MCF 10A (cell line): ENCODE data around the gene C10orf62. TPM values are rescaled to one million over a fixed set of nuclear protein-coding genes. Genes with fewer than 3 reads are reported as not detected.

Experiments
- BruUV-seq: library from RNA; stranded (reverse); fragments of 400-500 nt; replicated peaks from 2 replicates; lab custom pipeline; 2021; lab: Mats Ljungman, UMichigan
- CTCF ChIA-PET: fragments of 300-600 bp; sonication (Branson Sonifier 250); formaldehyde crosslinking; extraction: SDS; loops from one replicate; lab custom pipeline; 2021; ENCODE audit warnings: antibody characterized with exemption, inconsistent platforms; lab: Yijun Ruan, JAX
- POLR2A ChIA-PET: fragments of 300-600, 350-650 bp; sonication (Branson Sonifier 250); formaldehyde crosslinking; extraction: SDS; loops from one replicate; lab custom pipeline; 2020; ENCODE audit warnings: antibody characterized with exemption, inconsistent platforms; lab: Yijun Ruan, JAX
- DNase-seq: peaks from one replicate; pipeline ENCODE4 v3.0.0-alpha.2; 2018; ENCODE audit not compliant: unreplicated experiment
- H3K27ac Mint-ChIP-seq: one replicate; pipeline ENCODE4 v1.8.0; 2022; ENCODE audit warnings: mild to moderate bottlenecking, low read depth, mixed read lengths; ENCODE audit not compliant: unreplicated experiment
- H3K27me3 Mint-ChIP-seq: one replicate; pipeline ENCODE4 v1.8.0; 2022; ENCODE audit warnings: mixed read lengths; ENCODE audit not compliant: insufficient read depth, unreplicated experiment
- H3K36me3 Mint-ChIP-seq: one replicate; pipeline ENCODE4 v1.8.0; 2022; ENCODE audit warnings: mild to moderate bottlenecking, moderate library complexity, mixed read lengths; ENCODE audit not compliant: insufficient read depth, unreplicated experiment
- H3K4me1 Mint-ChIP-seq: one replicate; pipeline ENCODE4 v1.8.0; 2022; ENCODE audit warnings: mixed read lengths; ENCODE audit not compliant: insufficient read depth, unreplicated experiment
- H3K4me3 Mint-ChIP-seq: one replicate; pipeline ENCODE4 v1.8.0; 2022; ENCODE audit warnings: mild to moderate bottlenecking, moderate library complexity, mixed read lengths; ENCODE audit not compliant: unreplicated experiment
- H3K9me3 Mint-ChIP-seq: one replicate; pipeline ENCODE4 v1.8.0; 2022; ENCODE audit warnings: mixed read lengths; ENCODE audit not compliant: unreplicated experiment
- intact Hi-C: fragments of 100-400 bp; cut with micrococcal nuclease; formaldehyde crosslinking; loops from 2 replicates; pipeline ENCODE4 v1.14.1; 2022
- total RNA-seq: library from RNA; stranded (reverse); gene quantifications from 2 replicates; pipeline ENCODE4 v1.2.3, GENCODE V29; 2022
- TF ChIP-seq, protein P1 (sequence below): fragments of 200-600 bp; IDR thresholded peaks from one replicate; pipeline ENCODE4 v1.8.0; 2022; ENCODE audit warnings: antibody characterized with exemption, mild to moderate bottlenecking; ENCODE audit not compliant: unreplicated experiment

The C10orf62 gene
- total RNA-seq, 1 experiment from 2014 or later = 0.26 TPM

DNA sequence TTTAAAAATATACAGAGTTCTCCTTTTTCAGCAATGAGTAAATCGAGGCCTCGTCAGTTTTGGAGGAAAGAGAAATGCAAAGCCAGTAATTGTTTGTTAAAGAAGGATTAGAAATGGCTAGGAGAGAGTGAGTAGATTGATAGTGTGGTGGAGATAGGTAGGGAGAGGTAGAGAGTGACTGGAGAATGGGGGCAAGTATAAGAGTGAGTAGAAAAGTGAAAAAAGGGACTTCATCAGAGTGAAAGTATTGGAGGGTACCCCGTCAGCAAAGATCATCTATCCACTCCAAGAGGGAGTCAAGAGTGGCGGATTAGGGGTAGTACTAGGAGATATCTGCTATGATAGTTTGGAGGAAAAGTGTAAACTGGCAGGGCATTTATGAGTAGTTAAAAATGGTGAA lies 26.2 kb upstream of the C10orf62 start:
- intact Hi-C loops = no loop called here

GRCh38 chr10:97564776-97565175 lies 24.7 kb upstream of the C10orf62 start:
- Mint-ChIP-seq H3K36me3 (peaks cover 9% of the 10 kb centered on the region), H3K27ac (no peak overlapping the region), H3K9me3 (peaks cover 19% of the 10 kb centered on the region), H3K27me3 (no peaks in the 10 kb centered on the region), H3K4me3 (no peak overlapping the region), H3K4me1 (peaks cover 7% of the 10 kb centered on the region)
- ChIA-PET POLR2A (interaction anchor here (0.6 to 1.2 kb wide), 2 partner anchors 14 to 76 kb away, joined by 3 read pairs; no protein-coding TSS in a partner anchor), CTCF (interaction anchor here (1.1 to 2.2 kb wide), 4 partner anchors 11 to 102 kb away, joined by 3 to 13 read pairs (median 4); no protein-coding TSS in a partner anchor)
- DNase-seq = no peak
- TF ChIP-seq, protein P1, sequence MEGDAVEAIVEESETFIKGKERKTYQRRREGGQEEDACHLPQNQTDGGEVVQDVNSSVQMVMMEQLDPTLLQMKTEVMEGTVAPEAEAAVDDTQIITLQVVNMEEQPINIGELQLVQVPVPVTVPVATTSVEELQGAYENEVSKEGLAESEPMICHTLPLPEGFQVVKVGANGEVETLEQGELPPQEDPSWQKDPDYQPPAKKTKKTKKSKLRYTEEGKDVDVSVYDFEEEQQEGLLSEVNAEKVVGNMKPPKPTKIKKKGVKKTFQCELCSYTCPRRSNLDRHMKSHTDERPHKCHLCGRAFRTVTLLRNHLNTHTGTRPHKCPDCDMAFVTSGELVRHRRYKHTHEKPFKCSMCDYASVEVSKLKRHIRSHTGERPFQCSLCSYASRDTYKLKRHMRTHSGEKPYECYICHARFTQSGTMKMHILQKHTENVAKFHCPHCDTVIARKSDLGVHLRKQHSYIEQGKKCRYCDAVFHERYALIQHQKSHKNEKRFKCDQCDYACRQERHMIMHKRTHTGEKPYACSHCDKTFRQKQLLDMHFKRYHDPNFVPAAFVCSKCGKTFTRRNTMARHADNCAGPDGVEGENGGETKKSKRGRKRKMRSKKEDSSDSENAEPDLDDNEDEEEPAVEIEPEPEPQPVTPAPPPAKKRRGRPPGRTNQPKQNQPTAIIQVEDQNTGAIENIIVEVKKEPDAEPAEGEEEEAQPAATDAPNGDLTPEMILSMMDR = no peak
- no TSS peak for BruUV-seq
- intact Hi-C loops = no loop called here

More for the DNA sequence above, 26.2 kb upstream of the C10orf62 start:
- H3K9me3 Mint-ChIP-seq = peaks cover 19% of the 10 kb centered on the region
- no peaks in the 10 kb centered on the region for H3K27me3 Mint-ChIP-seq
- H3K4me3 Mint-ChIP-seq = no peak overlapping the region
- H3K27ac Mint-ChIP-seq = no peak overlapping the region
- CTCF ChIA-PET = interaction anchor here (1.6 kb wide), 1 partner anchor 49 kb away, joined by 3 read pairs; no protein-coding TSS in a partner anchor
- no peak for DNase-seq
- BruUV-seq = no TSS peak
- H3K4me1 Mint-ChIP-seq = peaks cover 7% of the 10 kb centered on the region
- peaks cover 6% of the 10 kb centered on the region for H3K36me3 Mint-ChIP-seq
- TF ChIP-seq, protein P1 = no peak
- POLR2A ChIA-PET = no interaction called here

DNA sequence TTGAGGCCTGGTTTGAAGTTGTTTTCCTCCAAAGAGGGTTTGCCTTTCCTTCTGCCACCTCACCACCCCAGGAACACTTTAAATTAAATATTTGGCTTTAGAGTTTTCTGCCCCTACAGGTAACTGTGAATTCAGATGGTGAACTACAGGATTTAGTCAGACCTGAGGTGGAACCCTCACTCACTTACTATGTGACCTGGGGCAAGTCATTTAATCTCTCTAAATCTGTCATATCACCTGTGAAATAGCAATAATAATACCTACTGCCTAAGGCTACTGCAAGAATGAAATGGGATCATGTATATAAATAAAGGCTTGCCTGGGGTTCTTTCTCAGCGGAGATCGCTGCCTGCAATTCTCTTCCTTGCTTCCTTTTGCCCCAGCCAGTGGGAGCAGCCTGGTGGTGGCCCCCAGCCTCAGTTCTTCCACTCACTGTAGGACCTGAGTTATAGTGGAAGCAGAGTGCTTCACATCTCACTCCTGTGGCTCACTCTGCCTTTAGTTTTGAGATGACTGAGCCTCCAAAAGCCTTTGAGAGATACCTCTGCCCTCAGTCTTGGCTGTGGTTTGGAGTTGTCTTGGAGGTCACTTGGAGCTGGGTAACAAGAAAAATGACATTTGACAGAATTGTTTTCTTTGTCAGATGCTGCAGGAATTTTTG lies 23.1 kb upstream of the C10orf62 start:
- CTCF ChIA-PET = interaction anchor here (0.5 to 12.4 kb wide), 7 partner anchors 13 to 477 kb away, joined by 3 to 373 read pairs (median 3); partner anchors contain the start of gene RRP12
- TF ChIP-seq, protein P1 = no peak
- H3K9me3 Mint-ChIP-seq = peaks cover 19% of the 10 kb centered on the region
- H3K36me3 Mint-ChIP-seq = peaks cover 9% of the 10 kb centered on the region
- intact Hi-C loops = no loop called here
- no peak for DNase-seq
- H3K27ac Mint-ChIP-seq = peak overlapping the region; percentile 16
- BruUV-seq = no TSS peak
- no peak overlapping the region for H3K4me3 Mint-ChIP-seq
- H3K4me1 Mint-ChIP-seq = peaks cover 12% of the 10 kb centered on the region
- POLR2A ChIA-PET = interaction anchor here (0.7 to 1.6 kb wide), 3 partner anchors 43 to 1874 kb away, joined by 3 to 4 read pairs (median 4); no protein-coding TSS in a partner anchor
- no peaks in the 10 kb centered on the region for H3K27me3 Mint-ChIP-seq

- TF ChIP-seq, protein P1 = no peak
- DNase-seq = no peak
- peaks cover 7% of the 10 kb centered on the region for H3K9me3 Mint-ChIP-seq
- intact Hi-C loops = no loop called here
- no peak overlapping the region for H3K4me3 Mint-ChIP-seq
- peaks cover 5% of the 10 kb centered on the region for H3K36me3 Mint-ChIP-seq
- POLR2A ChIA-PET = interaction anchor here (0.6 kb wide), 1 partner anchor 42 kb away, joined by 4 read pairs; no protein-coding TSS in a partner anchor
- H3K27ac Mint-ChIP-seq = no peak overlapping the region
- CTCF ChIA-PET = interaction anchor here (1.0 to 12.4 kb wide), 7 partner anchors 14 to 152 kb away, joined by 3 to 373 read pairs (median 4); no protein-coding TSS in a partner anchor
- no TSS peak for BruUV-seq
- peaks cover 25% of the 10 kb centered on the region for H3K4me1 Mint-ChIP-seq
- no peaks in the 10 kb centered on the region for H3K27me3 Mint-ChIP-seq
Observed at GRCh38 chr10:97567891-97568290, 21.6 kb upstream of the C10orf62 start.
